ENCODE data around the gene INPP4A.

DNA sequence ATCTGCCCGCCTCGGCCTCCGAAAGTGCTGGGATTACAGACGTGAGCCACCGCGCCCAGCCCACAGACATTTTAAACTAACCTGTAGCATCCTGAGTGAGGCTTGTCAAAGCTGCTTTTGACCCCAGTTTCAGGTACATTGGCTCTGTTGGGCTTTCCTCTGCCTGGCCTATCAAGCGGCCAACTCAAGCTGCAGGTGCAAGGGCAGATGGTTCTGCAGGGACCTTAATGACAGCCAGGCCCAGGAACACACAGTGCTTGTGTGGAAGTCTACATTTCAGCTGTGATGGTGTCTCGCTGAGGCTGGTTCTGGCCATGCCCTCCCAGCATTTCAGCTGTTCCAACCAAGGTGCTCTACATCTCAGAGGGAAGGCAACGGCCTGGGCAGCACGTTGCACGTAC lies 18.4 kb downstream of the INPP4A start:
- TF ChIP-seq CTCF (IDR thresholded peaks at IDR 0.05) (no peak), POLR2AphosphoS5 (IDR thresholded peaks at IDR 0.05) (no peak), POLR2A (IDR thresholded peaks at IDR 0.05) (no peak), EP300 (IDR thresholded peaks at IDR 0.05) (no peak)
